Measurements from ENCODE around the gene ZBTB47. TPM values are rescaled to one million over a fixed set of nuclear protein-coding genes. Genes with fewer than 3 reads are reported as not detected.

The ZBTB47 gene
- total and polyA plus RNA-seq, 3 experiments from 2014 or later: 0.48 to 0.60 TPM; not detected in 1

DNA sequence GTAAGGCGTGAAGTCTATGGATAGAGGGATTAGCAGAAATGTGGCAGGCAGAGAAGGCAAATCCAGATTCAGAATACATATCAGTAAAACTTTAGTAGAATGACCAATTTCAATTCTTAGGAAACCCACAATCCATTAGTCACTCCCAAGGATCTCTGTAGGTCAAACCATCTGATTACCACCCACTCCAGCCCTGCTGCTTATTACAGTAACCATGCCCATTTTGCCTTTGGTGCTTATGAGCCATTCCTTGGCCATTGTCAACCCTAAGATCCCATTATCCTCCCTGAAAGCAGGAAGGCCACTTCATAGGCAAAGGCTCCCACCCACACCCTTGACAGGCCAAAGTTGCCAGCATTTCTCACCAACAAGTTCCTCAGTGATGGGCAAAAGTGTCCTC is 26.8 kb downstream of the ZBTB47 start:
- Mint-ChIP-seq H3K36me3 (peaks cover 0 to 11% (median 0%) of the 10 kb centered on the region in 3 donors), H3K4me3 (no peak overlapping the region), H3K4me1 (no peaks in the 10 kb centered on the region), H3K9me3 (peaks cover 7 to 19% (median 18%) of the 10 kb centered on the region in 5 donors), H3K27me3 (peaks cover 19 to 54% of the 10 kb centered on the region in 2 donors), H3K27ac (no peak overlapping the region)
- Histone ChIP-seq H3K9me3 (ENCODE audit: low read length) (no peaks in the 10 kb centered on the region), H3K4me3 (ENCODE audit: low read length) (no peak overlapping the region), H3K4me1 (ENCODE audit: insufficient read depth, low read length) (no peaks in the 10 kb centered on the region), H3K27me3 (ENCODE audit: insufficient read depth, low read length, poor library complexity, severe bottlenecking) (no peaks in the 10 kb centered on the region), H3K36me3 (ENCODE audit: insufficient read depth, low read length) (no peaks in the 10 kb centered on the region), H3K27ac (ENCODE audit: low read depth, low read length) (no peak overlapping the region)
- CTCF ChIA-PET: no interaction called here
- DNase-seq: no peak
- POLR2A ChIA-PET: no interaction called here

DNA sequence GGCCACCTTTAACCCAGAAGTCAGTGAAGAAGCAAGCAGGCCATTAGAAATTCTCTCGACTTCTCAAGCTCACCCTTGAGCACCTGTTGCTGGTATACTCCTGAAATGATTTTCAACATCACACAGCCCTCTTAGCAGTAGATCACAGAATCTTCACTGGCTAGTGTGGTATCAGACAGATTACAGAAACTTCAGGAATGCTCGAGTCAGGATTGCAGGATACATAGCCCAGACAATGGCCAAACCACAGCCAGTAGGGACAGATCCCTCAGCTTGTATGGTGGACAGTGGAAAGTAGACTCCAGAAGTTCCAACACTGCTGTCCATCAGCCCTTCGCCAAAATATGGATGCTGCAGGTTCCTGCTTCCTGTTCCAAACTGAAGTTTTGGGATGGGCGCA is 27.3 kb downstream of the ZBTB47 start:
- DNase-seq: no peak
- POLR2A ChIA-PET: no interaction called here
- Histone ChIP-seq H3K4me3 (ENCODE audit: low read length) (no peak overlapping the region), H3K4me1 (ENCODE audit: insufficient read depth, low read length) (no peaks in the 10 kb centered on the region), H3K27ac (ENCODE audit: low read depth, low read length) (no peak overlapping the region), H3K36me3 (ENCODE audit: insufficient read depth, low read length) (no peaks in the 10 kb centered on the region), H3K27me3 (ENCODE audit: insufficient read depth, low read length, poor library complexity, severe bottlenecking) (no peaks in the 10 kb centered on the region), H3K9me3 (ENCODE audit: low read length) (no peaks in the 10 kb centered on the region)
- Mint-ChIP-seq H3K36me3 (peaks cover 0 to 11% (median 0%) of the 10 kb centered on the region in 3 donors), H3K27ac (no peak overlapping the region), H3K9me3 (peaks cover 7 to 19% (median 18%) of the 10 kb centered on the region in 5 donors), H3K4me1 (peaks cover 0 to 3% (median 0%) of the 10 kb centered on the region in 3 donors), H3K4me3 (no peak overlapping the region), H3K27me3 (peaks cover 19 to 54% of the 10 kb centered on the region in 2 donors)
- CTCF ChIA-PET: no interaction called here

DNA sequence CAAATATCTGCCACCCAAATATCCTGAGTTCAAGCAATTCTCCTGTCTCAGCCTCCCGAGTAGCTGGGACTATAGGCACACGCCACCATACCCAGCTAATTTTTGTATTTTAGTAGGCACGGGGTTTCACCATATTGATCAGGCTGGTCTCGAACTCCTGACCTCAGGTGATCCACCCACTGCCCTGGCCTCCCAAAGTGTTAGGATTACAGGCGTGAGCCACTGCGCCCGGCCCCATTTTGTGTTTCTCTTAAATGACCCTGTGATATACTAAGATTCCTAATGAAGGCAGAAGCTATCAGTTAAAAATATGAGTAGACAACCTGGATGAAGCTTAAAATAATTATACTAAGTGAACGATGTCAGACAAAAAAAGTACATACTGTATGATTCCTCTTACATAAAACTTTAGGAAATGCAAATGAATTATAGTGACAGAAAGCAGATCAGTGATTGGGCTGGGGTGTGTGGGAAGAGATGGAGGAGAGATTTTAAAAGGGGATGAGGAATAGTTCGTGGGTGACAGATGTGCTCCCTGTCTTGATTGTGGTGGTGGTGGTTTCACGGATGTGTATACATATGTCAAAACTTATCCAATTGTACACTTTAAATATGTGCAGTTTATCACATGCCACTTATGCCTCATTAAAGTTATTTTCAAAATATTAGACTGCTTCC is 28.0 kb downstream of the ZBTB47 start:
- CTCF ChIA-PET: no interaction called here
- POLR2A ChIA-PET: no interaction called here
- Mint-ChIP-seq H3K27me3 (peaks cover 15 to 48% of the 10 kb centered on the region in 2 donors), H3K27ac (no peak overlapping the region), H3K36me3 (peaks cover 0 to 6% (median 0%) of the 10 kb centered on the region in 3 donors), H3K9me3 (peaks cover 5 to 18% (median 14%) of the 10 kb centered on the region in 5 donors), H3K4me3 (no peak overlapping the region), H3K4me1 (peaks cover 0 to 5% (median 0%) of the 10 kb centered on the region in 3 donors)
- H3K27me3 ChIP-seq (ENCODE audit: insufficient read depth, low read length, poor library complexity, severe bottlenecking): no peaks in the 10 kb centered on the region
- no peaks in the 10 kb centered on the region for H3K36me3 ChIP-seq (ENCODE audit: insufficient read depth, low read length)
- no peaks in the 10 kb centered on the region for H3K9me3 ChIP-seq (ENCODE audit: low read length)
- no peak overlapping the region for H3K4me3 ChIP-seq (ENCODE audit: low read length)
- no peak for DNase-seq
- no peak overlapping the region for H3K27ac ChIP-seq (ENCODE audit: low read depth, low read length)
- H3K4me1 ChIP-seq (ENCODE audit: insufficient read depth, low read length): no peaks in the 10 kb centered on the region

GRCh38 chr3:42682301-42683070 is 29.0 kb downstream of the ZBTB47 start:
- H3K36me3 Mint-ChIP-seq: peaks cover 0 to 5% (median 0%) of the 10 kb centered on the region in 3 donors
- peaks cover 0 to 5% (median 0%) of the 10 kb centered on the region in 3 donors for H3K4me1 Mint-ChIP-seq
- CTCF ChIA-PET: no interaction called here
- H3K4me3 Mint-ChIP-seq: no peak overlapping the region
- no peak overlapping the region for H3K4me3 ChIP-seq (ENCODE audit: low read length)
- peaks cover 0 to 11% (median 8%) of the 10 kb centered on the region in 5 donors for H3K9me3 Mint-ChIP-seq
- POLR2A ChIA-PET: no interaction called here
- H3K4me1 ChIP-seq (ENCODE audit: insufficient read depth, low read length): no peaks in the 10 kb centered on the region
- DNase-seq: peak in 1 of 5 donors; percentile 20
- no peaks in the 10 kb centered on the region for H3K27me3 ChIP-seq (ENCODE audit: insufficient read depth, low read length, poor library complexity, severe bottlenecking)
- no peak overlapping the region for H3K27ac Mint-ChIP-seq
- H3K36me3 ChIP-seq (ENCODE audit: insufficient read depth, low read length): no peaks in the 10 kb centered on the region
- peaks cover 16 to 39% of the 10 kb centered on the region in 2 donors for H3K27me3 Mint-ChIP-seq
- H3K9me3 ChIP-seq (ENCODE audit: low read length): no peaks in the 10 kb centered on the region
- no peak overlapping the region for H3K27ac ChIP-seq (ENCODE audit: low read depth, low read length)

DNA sequence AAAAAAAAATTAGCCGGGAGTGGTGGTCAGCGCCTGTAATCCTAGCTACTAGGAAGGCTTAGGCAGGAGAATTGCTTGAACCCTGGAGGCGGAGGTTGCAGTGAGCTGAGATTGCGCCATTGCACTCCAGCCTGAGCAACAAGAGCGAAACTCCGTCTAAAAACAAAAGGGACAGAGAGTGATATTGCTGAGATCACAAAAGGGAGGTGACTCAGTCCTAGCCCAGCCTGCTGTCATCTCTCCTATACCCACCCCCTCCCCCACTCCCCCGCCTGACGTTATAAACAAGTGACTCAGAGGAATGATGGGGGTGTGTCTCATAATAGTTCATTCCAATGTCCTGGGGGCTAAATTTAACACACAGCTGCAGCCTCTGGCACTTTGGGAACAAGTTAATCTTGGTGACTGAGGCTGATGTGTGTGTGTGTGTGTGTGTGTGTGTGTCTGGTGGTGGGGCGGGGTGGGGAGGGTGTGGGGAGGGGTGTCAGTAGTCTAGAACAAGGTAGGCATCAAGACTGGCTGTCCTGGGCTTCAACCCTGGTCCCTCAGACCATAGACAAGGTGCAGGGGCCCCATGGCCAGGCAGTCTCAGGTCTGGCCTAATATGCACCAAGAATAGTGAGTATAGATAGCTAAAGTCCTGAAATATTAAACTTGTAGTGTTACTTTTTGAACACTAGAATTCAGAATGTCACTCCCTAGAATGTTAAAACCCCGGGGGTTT is 30.5 kb downstream of the ZBTB47 start:
- H3K9me3 Mint-ChIP-seq: no peaks in the 10 kb centered on the region
- ChIA-PET CTCF (no interaction called here), POLR2A (interaction anchor here (0.6 kb wide), 1 partner anchor 31 kb away, joined by 3 read pairs; no protein-coding TSS in a partner anchor)
- no peak overlapping the region for H3K27ac Mint-ChIP-seq
- peak in 1 of 5 donors; percentile 29 for DNase-seq
- no peak overlapping the region for H3K27ac ChIP-seq (ENCODE audit: low read depth, low read length)
- H3K9me3 ChIP-seq (ENCODE audit: low read length): no peaks in the 10 kb centered on the region
- H3K4me3 Mint-ChIP-seq: no peak overlapping the region
- H3K27me3 Mint-ChIP-seq: peaks cover 16 to 28% of the 10 kb centered on the region in 2 donors
- no peaks in the 10 kb centered on the region for H3K36me3 Mint-ChIP-seq
- H3K36me3 ChIP-seq (ENCODE audit: insufficient read depth, low read length): no peaks in the 10 kb centered on the region
- no peaks in the 10 kb centered on the region for H3K27me3 ChIP-seq (ENCODE audit: insufficient read depth, low read length, poor library complexity, severe bottlenecking)
- peaks cover 0 to 5% (median 0%) of the 10 kb centered on the region in 3 donors for H3K4me1 Mint-ChIP-seq
- no peak overlapping the region for H3K4me3 ChIP-seq (ENCODE audit: low read length)
- H3K4me1 ChIP-seq (ENCODE audit: insufficient read depth, low read length): no peaks in the 10 kb centered on the region

GRCh38 chr3:42684632-42685362 is 31.3 kb downstream of the ZBTB47 start:
- Mint-ChIP-seq H3K4me3 (no peak overlapping the region), H3K27ac (no peak overlapping the region), H3K4me1 (peaks cover 0 to 5% (median 0%) of the 10 kb centered on the region in 3 donors), H3K27me3 (peaks cover 16 to 32% of the 10 kb centered on the region in 2 donors), H3K9me3 (no peaks in the 10 kb centered on the region), H3K36me3 (no peaks in the 10 kb centered on the region)
- ChIA-PET POLR2A (no interaction called here), CTCF (no interaction called here)
- no peak overlapping the region for H3K27ac ChIP-seq (ENCODE audit: low read depth, low read length)
- no peak overlapping the region for H3K4me3 ChIP-seq (ENCODE audit: low read length)
- DNase-seq: no peak
- H3K36me3 ChIP-seq (ENCODE audit: insufficient read depth, low read length): no peaks in the 10 kb centered on the region
- no peaks in the 10 kb centered on the region for H3K27me3 ChIP-seq (ENCODE audit: insufficient read depth, low read length, poor library complexity, severe bottlenecking)
- H3K4me1 ChIP-seq (ENCODE audit: insufficient read depth, low read length): no peaks in the 10 kb centered on the region
- H3K9me3 ChIP-seq (ENCODE audit: low read length): no peaks in the 10 kb centered on the region

GRCh38 chr3:42685363-42685881 is 31.9 kb downstream of the ZBTB47 start, which contains the start of gene KLHL40:
KLHL40 (plus strand) TSS chr3:42685537; CDS start chr3:42685619, 82 bp downstream.
- H3K4me3 ChIP-seq (ENCODE audit: low read length): no peak within 1 kb of the TSS
- H3K27me3 Mint-ChIP-seq: peaks cover 16 to 29% of the 10 kb centered on the region in 2 donors

More at GRCh38 chr3:42685363-42685881, 31.9 kb downstream of the ZBTB47 start, which contains the start of gene KLHL40:
- H3K9me3 Mint-ChIP-seq: no peaks in the 10 kb centered on the region
- POLR2A ChIA-PET: no interaction called here
- CTCF ChIA-PET: no interaction called here
- H3K36me3 Mint-ChIP-seq: no peaks in the 10 kb centered on the region
- no peak within 1 kb of the TSS for H3K27ac ChIP-seq (ENCODE audit: low read depth, low read length)
- no peak within 1 kb of the TSS for H3K27ac Mint-ChIP-seq
- peaks cover 0 to 5% (median 0%) of the 10 kb centered on the region in 3 donors for H3K4me1 Mint-ChIP-seq
- no peaks in the 10 kb centered on the region for H3K9me3 ChIP-seq (ENCODE audit: low read length)
- H3K4me1 ChIP-seq (ENCODE audit: insufficient read depth, low read length): no peaks in the 10 kb centered on the region
- DNase-seq: no peak
- H3K27me3 ChIP-seq (ENCODE audit: insufficient read depth, low read length, poor library complexity, severe bottlenecking): no peaks in the 10 kb centered on the region
- peak within 1 kb of the TSS in 1 of 7 donors; percentile 13 for H3K4me3 Mint-ChIP-seq
- no peaks in the 10 kb centered on the region for H3K36me3 ChIP-seq (ENCODE audit: insufficient read depth, low read length)

Data from CD8-positive, alpha-beta memory T cell (primary cell).